ENCODE results near the gene MGAT2.
A peak's percentile ranks its signal among the peaks of the same experiment; 100 is the strongest.

GRCh38 chr14:49582113-49582977, 38.3 kb upstream of the MGAT2 start:
- TF ChIP-seq FOXM1 (IDR thresholded peaks at IDR 0.05; ENCODE audit: low read depth) (no peak), TCF12 (IDR thresholded peaks at IDR 0.05) (no peak), POLR2AphosphoS5 (IDR thresholded peaks at IDR 0.05; ENCODE audit: low read depth, low read length) (peak; percentile 32), EZH2phosphoT487 (IDR thresholded peaks at IDR 0.05; ENCODE audit: borderline replicate concordance, low read depth) (no peak), CTCF (IDR thresholded peaks at IDR 0.05) (no peak), RFX5 (IDR thresholded peaks at IDR 0.05; ENCODE audit: low read length) (no peak), REST (IDR thresholded peaks at IDR 0.05; ENCODE audit: low read depth, low read length) (no peak), PBX3 (IDR thresholded peaks at IDR 0.05) (no peak), NFIC (IDR thresholded peaks at IDR 0.05; ENCODE audit: borderline replicate concordance) (no peak), ELF1 (IDR thresholded peaks at IDR 0.05) (no peak), CHD2 (IDR thresholded peaks at IDR 0.05; ENCODE audit: low read length, partially characterized antibody) (no peak), EP300 (IDR thresholded peaks at IDR 0.05; ENCODE audit: borderline replicate concordance in 1 of 2, low read depth in 1 of 2, low read length in 1 of 2) (no peak), ZBTB33 (IDR thresholded peaks at IDR 0.05; ENCODE audit: borderline replicate concordance, low read depth) (no peak), FOSL2 (IDR thresholded peaks at IDR 0.05; ENCODE audit: borderline replicate concordance, low read depth) (no peak)

All from SK-N-SH (cell line).